Measurements from ENCODE around the gene HECA. TPM values are rescaled to one million over a fixed set of nuclear protein-coding genes. Genes with fewer than 3 reads are reported as not detected.

Gene HECA
- total RNA-seq, 2 donors from 2014 or later, result 5.6 to 6.0 TPM

GRCh38 chr6:139172567-139172966 lies 37.7 kb downstream of the HECA start:
- H3K9me3 Mint-ChIP-seq, result no peaks in the 10 kb centered on the region

GRCh38 chr6:139173172-139173571 lies 38.3 kb downstream of the HECA start:
- H3K9ac ChIP-seq (ENCODE audit: extremely low read depth, low read length, poor library complexity, severe bottlenecking), result no peak overlapping the region
- H3K27ac ChIP-seq (ENCODE audit: low read depth, low read length), result no peak overlapping the region
- Mint-ChIP-seq H3K9me3 (no peaks in the 10 kb centered on the region), H3K36me3 (ENCODE audit: low read depth) (peaks cover 5% of the 10 kb centered on the region), H3K4me1 (no peaks in the 10 kb centered on the region), H3K4me3 (no peak overlapping the region), H3K27me3 (ENCODE audit: insufficient read depth) (no peaks in the 10 kb centered on the region), H3K27ac (no peak overlapping the region)
- H3K9me3 ChIP-seq (ENCODE audit: control insufficient read depth, low read length), result no peaks in the 10 kb centered on the region
- no peaks in the 10 kb centered on the region for H3K4me1 ChIP-seq (ENCODE audit: control insufficient read depth, insufficient read depth, low read length)
- no peak overlapping the region for H3K4me3 ChIP-seq (ENCODE audit: low read length)
- TF ChIP-seq CTCF (conservative IDR thresholded peaks at IDR 0.05), result peak; percentile 41
- no peaks in the 10 kb centered on the region for H3K36me3 ChIP-seq (ENCODE audit: control insufficient read depth, insufficient read depth, low read length)
- WGBS, 2 experiments (ENCODE audit: insufficient coverage in 1 of 2, insufficient read length in 1 of 2), result 60 to 93% methylated on average over 1 to 2 of the region's 2 CpGs
- no peaks in the 10 kb centered on the region for H3K27me3 ChIP-seq (ENCODE audit: control insufficient read depth, insufficient read depth, low read length, poor library complexity, severe bottlenecking)
- DNase-seq, result no peak

More at GRCh38 chr6:139172567-139172966, 37.7 kb downstream of the HECA start:
- Histone ChIP-seq H3K4me1 (ENCODE audit: control insufficient read depth, insufficient read depth, low read length) (no peaks in the 10 kb centered on the region), H3K36me3 (ENCODE audit: control insufficient read depth, insufficient read depth, low read length) (no peaks in the 10 kb centered on the region), H3K4me3 (ENCODE audit: low read length) (no peak overlapping the region), H3K9ac (ENCODE audit: extremely low read depth, low read length, poor library complexity, severe bottlenecking) (no peak overlapping the region), H3K27ac (ENCODE audit: low read depth, low read length) (no peak overlapping the region), H3K27me3 (ENCODE audit: control insufficient read depth, insufficient read depth, low read length, poor library complexity, severe bottlenecking) (no peaks in the 10 kb centered on the region), H3K9me3 (ENCODE audit: control insufficient read depth, low read length) (no peaks in the 10 kb centered on the region)
- no peak overlapping the region for H3K27ac Mint-ChIP-seq
- WGBS, 2 experiments (ENCODE audit: insufficient coverage in 1 of 2, insufficient read length in 1 of 2), result 78 to 81% methylated on average over 6 of the region's 6 CpGs
- no peak for TF ChIP-seq CTCF (conservative IDR thresholded peaks at IDR 0.05)
- H3K4me3 Mint-ChIP-seq, result no peak overlapping the region
- peaks cover 5% of the 10 kb centered on the region for H3K36me3 Mint-ChIP-seq (ENCODE audit: low read depth)
- no peak for DNase-seq
- H3K4me1 Mint-ChIP-seq, result no peaks in the 10 kb centered on the region
- H3K27me3 Mint-ChIP-seq (ENCODE audit: insufficient read depth), result no peaks in the 10 kb centered on the region

DNA sequence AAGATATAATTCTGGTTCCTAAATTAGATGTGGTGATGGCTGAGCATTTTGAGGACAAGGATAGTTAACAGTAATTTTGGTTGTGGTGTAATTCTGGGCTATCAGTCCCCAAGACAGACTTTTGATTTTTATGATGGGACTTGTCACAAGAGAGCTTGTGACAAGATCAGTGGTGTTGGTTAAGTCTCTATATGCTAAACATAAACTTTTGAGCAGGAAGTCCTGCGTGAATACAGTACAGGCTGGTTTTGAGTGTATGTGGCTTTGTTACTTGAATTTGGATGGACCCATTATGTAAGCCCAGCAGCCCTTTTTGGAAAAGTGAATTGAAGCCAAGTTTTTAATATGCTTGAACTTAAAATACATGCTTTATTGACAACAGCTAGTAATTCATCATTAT lies 38.9 kb downstream of the HECA start:
- no peaks in the 10 kb centered on the region for H3K4me1 Mint-ChIP-seq
- WGBS, 2 experiments (ENCODE audit: insufficient coverage in 1 of 2, insufficient read length in 1 of 2), result 80 to 95% methylated on average over 1 of the region's 1 CpG
- H3K9ac ChIP-seq (ENCODE audit: extremely low read depth, low read length, poor library complexity, severe bottlenecking), result no peak overlapping the region
- H3K27ac ChIP-seq (ENCODE audit: low read depth, low read length), result no peak overlapping the region
- no peak overlapping the region for H3K4me3 Mint-ChIP-seq
- no peak for DNase-seq
- H3K36me3 Mint-ChIP-seq (ENCODE audit: low read depth), result peaks cover 5% of the 10 kb centered on the region
- no peak overlapping the region for H3K4me3 ChIP-seq (ENCODE audit: low read length)
- H3K27me3 Mint-ChIP-seq (ENCODE audit: insufficient read depth), result no peaks in the 10 kb centered on the region
- H3K4me1 ChIP-seq (ENCODE audit: control insufficient read depth, insufficient read depth, low read length), result no peaks in the 10 kb centered on the region
- H3K9me3 ChIP-seq (ENCODE audit: control insufficient read depth, low read length), result no peaks in the 10 kb centered on the region
- H3K27ac Mint-ChIP-seq, result no peak overlapping the region
- no peaks in the 10 kb centered on the region for H3K9me3 Mint-ChIP-seq
- H3K36me3 ChIP-seq (ENCODE audit: control insufficient read depth, insufficient read depth, low read length), result no peaks in the 10 kb centered on the region
- H3K27me3 ChIP-seq (ENCODE audit: control insufficient read depth, insufficient read depth, low read length, poor library complexity, severe bottlenecking), result no peaks in the 10 kb centered on the region
- no peak for TF ChIP-seq CTCF (conservative IDR thresholded peaks at IDR 0.05)
